DMS153 treated with DMSO at 0.1 percent for 48 hours (cell line): Measurements from ENCODE around the gene EML1.
"Not testable (repeated sequence)": the region's sequence is repeated elsewhere in the genome, so short reads cannot be mapped to it uniquely, and the experiment has no call there.

Experiments used
- DNase-seq: peaks from one replicate; lab custom pipeline; 2025; ENCODE audit not compliant: unreplicated experiment; lab: John Stamatoyannopoulos, UW

EML1 gene

GRCh38 chr14:99755068-99755405, 38.2 kb upstream of the EML1 start:
- no peak for DNase-seq

- DNase-seq = no peak
Observed at GRCh38 chr14:99755629-99756603, 37.3 kb upstream of the EML1 start.

GRCh38 chr14:99756796-99757195, 36.4 kb upstream of the EML1 start:
- DNase-seq = no peak

GRCh38 chr14:99757331-99758070, 35.7 kb upstream of the EML1 start:
- DNase-seq = no peak

GRCh38 chr14:99758121-99758821, 34.9 kb upstream of the EML1 start:
- DNase-seq = no peak

GRCh38 chr14:99758872-99759545, 34.2 kb upstream of the EML1 start:
- DNase-seq = no peak

- no peak for DNase-seq
Observed at GRCh38 chr14:99759546-99759925, 33.7 kb upstream of the EML1 start.

GRCh38 chr14:99760817-99761216, 32.4 kb upstream of the EML1 start:
- DNase-seq = no peak

GRCh38 chr14:99762911-99763310, 30.3 kb upstream of the EML1 start:
- not testable (repeated sequence) for DNase-seq

- DNase-seq = no peak
Observed at GRCh38 chr14:99763527-99764221, 29.5 kb upstream of the EML1 start.

- DNase-seq = no peak
Observed at GRCh38 chr14:99764222-99764706, 28.9 kb upstream of the EML1 start.

- DNase-seq = no peak
Observed at GRCh38 chr14:99768381-99768780, 24.8 kb upstream of the EML1 start.

- DNase-seq = no peak
Observed at GRCh38 chr14:99769123-99769522, 24.1 kb upstream of the EML1 start.

- no peak for DNase-seq
Observed at GRCh38 chr14:99769799-99770198, 23.4 kb upstream of the EML1 start.

- DNase-seq = no peak
Observed at GRCh38 chr14:99772371-99773283, 20.6 kb upstream of the EML1 start.

- no peak for DNase-seq
Observed at GRCh38 chr14:99773521-99774497, 19.4 kb upstream of the EML1 start.

- no peak for DNase-seq
Observed at GRCh38 chr14:99774556-99775307, 18.5 kb upstream of the EML1 start.
